Loucy (cell line): ENCODE data around the gene TIMM10.

ENCODE experiments used
- CTCF ChIP-seq: fragments of 200-600 bp; sonication (generic); conservative IDR thresholded peaks from 2 replicates; pipeline ENCODE4 v1.5.1; 2014; ENCODE audit warnings: mild to moderate bottlenecking, antibody characterized with exemption, low read length
- EZH2phosphoT487 ChIP-seq: fragments of 200-600 bp; IDR thresholded peaks from 2 replicates; pipeline ENCODE4 v1.6.1; 2018; ENCODE audit warnings: antibody characterized with exemption, mild to moderate bottlenecking, moderate library complexity, borderline replicate concordance

GRCh38 chr11:57499413-57499982, 31.1 kb downstream of the TIMM10 start:
- TF ChIP-seq CTCF (no peak), EZH2phosphoT487 (no peak)
